CD4-positive, alpha-beta T cell treated with Interleukin-2 at 100 ng/mL for 4 hours (primary cell): ENCODE results near the gene ZNF24.

ENCODE experiments used
- DNase-seq: peaks from one replicate; pipeline ENCODE4 v3.0.0-alpha.2; 2020; ENCODE audit warnings: low spot score

ZNF24 gene

GRCh38 chr18:35290094-35290735 lies 54.0 kb downstream of the ZNF24 start, which contains the start of gene ZSCAN30:
TSS of gene ZSCAN30 (minus strand) at chr18:35290229. CDS start at chr18:35264352, 25,877 bp downstream.
- peak; percentile 98 for DNase-seq

- DNase-seq: no peak
These were observed 54.5 kb downstream of the ZNF24 start for GRCh38 chr18:35289727-35290093.

- DNase-seq: no peak
These were observed 54.9 kb downstream of the ZNF24 start for GRCh38 chr18:35289293-35289692.

GRCh38 chr18:35284841-35285240 lies 59.4 kb downstream of the ZNF24 start:
- no peak for DNase-seq

- no peak for DNase-seq
These were observed 60.1 kb downstream of the ZNF24 start for GRCh38 chr18:35283923-35284794.

GRCh38 chr18:35282353-35282752 lies 61.9 kb downstream of the ZNF24 start:
- no peak for DNase-seq
